ENCODE data around the gene TTC1. TPM values are rescaled to one million over a fixed set of nuclear protein-coding genes. Genes with fewer than 3 reads are reported as not detected.

The TTC1 gene
- polyA plus RNA-seq, 1 experiment = 23.2 TPM

- Histone ChIP-seq H3K27me3 (ENCODE audit: control insufficient read depth, insufficient read depth, low read length) (no peaks in the 10 kb centered on the region), H3K36me3 (ENCODE audit: control insufficient read depth, insufficient read depth, low read length) (no peaks in the 10 kb centered on the region), H3K4me3 (ENCODE audit: low read depth, low read length) (no peak overlapping the region)
- POLR2A ChIA-PET = no interaction called here
- DNase-seq (ENCODE audit: low read depth) = no peak
- CTCF ChIA-PET = interaction anchor here (0.9 to 3.2 kb wide), 7 partner anchors 11 to 263 kb away, joined by 3 to 28 read pairs (median 3); partner anchors contain the start of gene PWWP2A
- no peak for TF ChIP-seq CTCF (IDR thresholded peaks at IDR 0.05; ENCODE audit: insufficient read depth, low read depth, low read length)
Measured at GRCh38 chr5:160081495-160081894, 72.6 kb downstream of the TTC1 start.

- Histone ChIP-seq H3K27me3 (ENCODE audit: control insufficient read depth, insufficient read depth, low read length) (no peaks in the 10 kb centered on the region), H3K4me3 (ENCODE audit: low read depth, low read length) (no peak overlapping the region), H3K36me3 (ENCODE audit: control insufficient read depth, insufficient read depth, low read length) (no peaks in the 10 kb centered on the region)
- POLR2A ChIA-PET = no interaction called here
- no peak for TF ChIP-seq CTCF (IDR thresholded peaks at IDR 0.05; ENCODE audit: insufficient read depth, low read depth, low read length)
- DNase-seq (ENCODE audit: low read depth) = peak; percentile 49
- CTCF ChIA-PET = interaction anchor here (2.1 kb wide), 1 partner anchor 262 kb away, joined by 9 read pairs; no protein-coding TSS in a partner anchor
Measured at GRCh38 chr5:160082614-160083500, 73.9 kb downstream of the TTC1 start.

- POLR2A ChIA-PET = no interaction called here
- Histone ChIP-seq H3K4me3 (ENCODE audit: low read depth, low read length) (no peak overlapping the region), H3K27me3 (ENCODE audit: control insufficient read depth, insufficient read depth, low read length) (no peaks in the 10 kb centered on the region), H3K36me3 (ENCODE audit: control insufficient read depth, insufficient read depth, low read length) (no peaks in the 10 kb centered on the region)
- CTCF ChIA-PET = interaction anchor here (2.1 kb wide), 1 partner anchor 262 kb away, joined by 9 read pairs; no protein-coding TSS in a partner anchor
- TF ChIP-seq CTCF (IDR thresholded peaks at IDR 0.05; ENCODE audit: insufficient read depth, low read depth, low read length) = no peak
- DNase-seq (ENCODE audit: low read depth) = no peak
Measured at GRCh38 chr5:160083501-160083900, 74.6 kb downstream of the TTC1 start.

- ChIA-PET CTCF (interaction anchor here (2.1 kb wide), 1 partner anchor 261 kb away, joined by 9 read pairs; no protein-coding TSS in a partner anchor), POLR2A (no interaction called here)
- DNase-seq (ENCODE audit: low read depth) = no peak
- no peak for TF ChIP-seq CTCF (IDR thresholded peaks at IDR 0.05; ENCODE audit: insufficient read depth, low read depth, low read length)
- no peak overlapping the region for H3K4me3 ChIP-seq (ENCODE audit: low read depth, low read length)
- no peaks in the 10 kb centered on the region for H3K36me3 ChIP-seq (ENCODE audit: control insufficient read depth, insufficient read depth, low read length)
- H3K27me3 ChIP-seq (ENCODE audit: control insufficient read depth, insufficient read depth, low read length) = no peaks in the 10 kb centered on the region
Measured at GRCh38 chr5:160084144-160084543, 75.2 kb downstream of the TTC1 start.

- Histone ChIP-seq H3K4me3 (ENCODE audit: low read depth, low read length) (no peak overlapping the region), H3K36me3 (ENCODE audit: control insufficient read depth, insufficient read depth, low read length) (no peaks in the 10 kb centered on the region), H3K27me3 (ENCODE audit: control insufficient read depth, insufficient read depth, low read length) (no peaks in the 10 kb centered on the region)
- no peak for DNase-seq (ENCODE audit: low read depth)
- no peak for TF ChIP-seq CTCF (IDR thresholded peaks at IDR 0.05; ENCODE audit: insufficient read depth, low read depth, low read length)
- POLR2A ChIA-PET = interaction anchor here (1.1 kb wide), 1 partner anchor 32 kb away, joined by 5 read pairs; the partner anchor contains the start of gene PWWP2A
- CTCF ChIA-PET = interaction anchor here (1.0 kb wide), 1 partner anchor 65 kb away, joined by 3 read pairs; no protein-coding TSS in a partner anchor
Measured at GRCh38 chr5:160087199-160087598, 78.3 kb downstream of the TTC1 start.

All from BJ (cell line).